ENCODE data around the gene GBF1.

The GBF1 gene

DNA sequence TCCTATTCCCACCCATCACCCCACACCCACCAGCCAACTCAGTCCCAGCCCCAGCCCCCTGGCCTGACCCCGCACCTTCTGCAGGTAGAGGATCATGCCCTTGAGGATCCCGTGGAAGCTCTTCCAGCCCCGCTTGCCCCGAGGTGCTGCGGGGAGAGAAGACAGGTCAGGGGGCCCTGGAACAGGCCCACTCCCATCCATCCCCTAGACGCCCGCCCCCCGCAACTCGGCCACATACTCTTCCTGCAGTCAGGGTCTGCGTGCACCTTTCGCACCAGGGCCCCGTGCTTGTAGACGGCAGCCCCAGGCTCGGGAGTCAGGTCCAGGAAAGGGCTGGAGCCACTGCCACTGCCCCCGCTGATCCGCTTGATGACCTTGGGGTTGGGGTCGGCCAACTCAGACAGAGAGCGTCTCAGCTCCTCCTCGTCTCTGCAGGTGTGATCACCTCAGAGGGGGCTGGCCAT is 159.8 kb downstream of the GBF1 start:
- TF ChIP-seq SPI1 (IDR thresholded peaks at IDR 0.05; ENCODE audit: borderline replicate concordance, low read depth) (no peak), REST (IDR thresholded peaks at IDR 0.05; ENCODE audit: insufficient replicate concordance, low read depth) (no peak), CTCF (IDR thresholded peaks at IDR 0.05; ENCODE audit: insufficient read depth, low read length) (no peak), POLR2AphosphoS5 (IDR thresholded peaks at IDR 0.05; ENCODE audit: low read depth) (no peak), GABPA (IDR thresholded peaks at IDR 0.05; ENCODE audit: low read depth) (no peak)
- H3K27me3 ChIP-seq (ENCODE audit: insufficient read depth, poor library complexity, severe bottlenecking) = peaks cover 28% of the 10 kb centered on the region

DNA sequence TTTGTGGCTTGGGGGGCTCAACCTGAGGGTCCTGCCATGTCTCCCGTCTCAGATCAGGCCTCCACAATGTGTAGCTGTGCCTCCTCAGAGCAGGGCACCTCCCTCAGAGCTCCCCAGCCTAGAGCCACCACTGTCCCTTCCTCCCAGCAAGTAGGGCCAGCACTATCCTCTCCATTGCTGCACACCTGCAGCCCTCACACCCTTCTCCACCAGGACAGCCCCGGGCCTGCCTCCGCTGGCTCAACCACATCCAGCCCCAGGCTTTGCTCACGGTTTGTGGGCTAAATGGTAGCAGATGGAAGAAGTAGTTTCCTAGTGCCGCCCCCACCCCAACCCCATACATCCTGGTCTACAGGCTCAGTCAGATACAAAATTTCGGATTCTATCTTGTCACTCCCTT is 160.3 kb downstream of the GBF1 start:
- Histone ChIP-seq H3K4me3 (replicated peaks; ENCODE audit: insufficient read depth, low read length) (no peak overlapping the region), H3K27ac (replicated peaks) (no peak overlapping the region), H3K27me3 (ENCODE audit: insufficient read depth, poor library complexity, severe bottlenecking) (peaks cover 33% of the 10 kb centered on the region)
- DNase-seq (ENCODE audit: low read depth in 1 of 2, low spot score in 1 of 2) = no peak
- TF ChIP-seq GABPA (IDR thresholded peaks at IDR 0.05; ENCODE audit: low read depth) = no peak

More for the DNA sequence above, 159.8 kb downstream of the GBF1 start:
- no peak for DNase-seq (ENCODE audit: low read depth in 1 of 2, low spot score in 1 of 2)
- no peak overlapping the region for H3K27ac ChIP-seq (replicated peaks)
- H3K4me3 ChIP-seq (replicated peaks; ENCODE audit: insufficient read depth, low read length) = no peak overlapping the region

GRCh38 chr10:102406815-102407214 is 161.5 kb downstream of the GBF1 start:
- H3K27ac ChIP-seq (replicated peaks) = no peak overlapping the region
- no peak for DNase-seq (ENCODE audit: low read depth in 1 of 2, low spot score in 1 of 2)
- H3K27me3 ChIP-seq (ENCODE audit: insufficient read depth, poor library complexity, severe bottlenecking) = peaks cover 42% of the 10 kb centered on the region
- no peak overlapping the region for H3K4me3 ChIP-seq (replicated peaks; ENCODE audit: insufficient read depth, low read length)
- no peak for TF ChIP-seq SPI1 (IDR thresholded peaks at IDR 0.05; ENCODE audit: borderline replicate concordance, low read depth)
- no peak for TF ChIP-seq POLR2AphosphoS5 (IDR thresholded peaks at IDR 0.05; ENCODE audit: low read depth)
- no peak for TF ChIP-seq CTCF (IDR thresholded peaks at IDR 0.05; ENCODE audit: insufficient read depth, low read length)
- no peak for TF ChIP-seq GABPA (IDR thresholded peaks at IDR 0.05; ENCODE audit: low read depth)
- TF ChIP-seq REST (IDR thresholded peaks at IDR 0.05; ENCODE audit: insufficient replicate concordance, low read depth) = no peak

- TF ChIP-seq CTCF (IDR thresholded peaks at IDR 0.05; ENCODE audit: insufficient read depth, low read length) (no peak), GABPA (IDR thresholded peaks at IDR 0.05; ENCODE audit: low read depth) (no peak), SPI1 (IDR thresholded peaks at IDR 0.05; ENCODE audit: borderline replicate concordance, low read depth) (no peak), REST (IDR thresholded peaks at IDR 0.05; ENCODE audit: insufficient replicate concordance, low read depth) (no peak), POLR2AphosphoS5 (IDR thresholded peaks at IDR 0.05; ENCODE audit: low read depth) (no peak)
- peaks cover 49% of the 10 kb centered on the region for H3K27me3 ChIP-seq (ENCODE audit: insufficient read depth, poor library complexity, severe bottlenecking)
- DNase-seq (ENCODE audit: low read depth in 1 of 2, low spot score in 1 of 2) = no peak
Observed at GRCh38 chr10:102407425-102408130, 162.2 kb downstream of the GBF1 start.

More at GRCh38 chr10:102407425-102408130, 162.2 kb downstream of the GBF1 start:
- Histone ChIP-seq H3K4me3 (replicated peaks; ENCODE audit: insufficient read depth, low read length) (no peak overlapping the region), H3K27ac (replicated peaks) (no peak overlapping the region)
